OCI-LY1 (cell line): ENCODE measurements around the gene TCP10L.

Source experiments
- H2AFZ ChIP-seq: fragments of 200-600 bp; sonication (generic), shearing (Covaris generic); 2 replicates; pipeline ENCODE4 v1.6.0; 2014; ENCODE audit warnings: antibody characterized with exemption, mild to moderate bottlenecking, low read length
- H3F3A ChIP-seq: fragments of 200-600 bp; sonication (generic), shearing (Covaris generic); 2 replicates; pipeline ENCODE4 v1.6.0; 2014; ENCODE audit warnings: mild to moderate bottlenecking, antibody characterized with exemption, low read length, moderate library complexity; ENCODE audit not compliant: insufficient read depth
- H3K27ac ChIP-seq: fragments of 200-600 bp; sonication (generic); 2 replicates; pipeline ENCODE4 v1.5.1; 2014; ENCODE audit warnings: low read length, mixed run types, mild to moderate bottlenecking, low read depth; ENCODE audit not compliant: poor library complexity, severe bottlenecking
- H3K27me3 ChIP-seq: fragments of 200-600 bp; sonication (generic); 2 replicates; pipeline ENCODE4 v1.6.0; 2014; ENCODE audit warnings: antibody characterized with exemption, mild to moderate bottlenecking, low read length, moderate library complexity; ENCODE audit not compliant: insufficient read depth
- H3K36me3 ChIP-seq: fragments of 200-600 bp; sonication (generic); 2 replicates; pipeline ENCODE4 v1.6.1; 2014; ENCODE audit warnings: mild to moderate bottlenecking, antibody characterized with exemption, low read length, moderate library complexity, mixed read lengths; ENCODE audit not compliant: insufficient read depth
- H3K4me1 ChIP-seq: fragments of 200-600 bp; sonication (generic); 2 replicates; pipeline ENCODE4 v1.5.1; 2014; ENCODE audit warnings: mild to moderate bottlenecking, low read length, moderate library complexity; ENCODE audit not compliant: insufficient read depth, severe bottlenecking
- H3K4me2 ChIP-seq: fragments of 200-600 bp; sonication (generic), shearing (Covaris generic); 2 replicates; pipeline ENCODE4 v1.6.1; 2014; ENCODE audit warnings: low read length
- H3K4me3 ChIP-seq: fragments of 200-600 bp; sonication (generic); 2 replicates; pipeline ENCODE4 v1.5.1; 2014; ENCODE audit warnings: low read length, low read depth, mild to moderate bottlenecking, mixed read lengths; ENCODE audit not compliant: poor library complexity, severe bottlenecking
- H3K79me2 ChIP-seq: fragments of 200-600 bp; shearing (Covaris generic); 2 replicates; pipeline ENCODE4 v1.6.1; 2016; ENCODE audit warnings: mixed run types, low read length, mixed read lengths; ENCODE audit not compliant: insufficient read depth
- H3K9ac ChIP-seq: fragments of 200-600 bp; sonication (generic), shearing (Covaris generic); 2 replicates; pipeline ENCODE4 v1.6.1; 2014; ENCODE audit warnings: mild to moderate bottlenecking, low read length, mixed read lengths
- H3K9me2 ChIP-seq: fragments of 200-600 bp; sonication (generic), shearing (Covaris generic); 2 replicates; pipeline ENCODE4 v1.6.1; 2014; ENCODE audit warnings: low read depth, mild to moderate bottlenecking, low read length, mixed read lengths
- H3K9me3 ChIP-seq: fragments of 200-600 bp; shearing (Covaris generic); 2 replicates; pipeline ENCODE4 v1.6.1; 2014; ENCODE audit warnings: low read length, mixed read lengths
- H4K20me1 ChIP-seq: fragments of 200-600 bp; sonication (generic), shearing (Covaris generic); 2 replicates; pipeline ENCODE4 v1.6.0; 2016; ENCODE audit warnings: mild to moderate bottlenecking, low read length; ENCODE audit not compliant: insufficient read depth
- CTCF ChIP-seq: fragments of 200-600 bp; sonication (generic), shearing (Covaris generic); IDR thresholded peaks from 2 replicates; pipeline ENCODE4 v1.5.1; 2017; ENCODE audit warnings: mild to moderate bottlenecking, antibody characterized with exemption, low read length, moderate library complexity, mixed read lengths
- EZH2 ChIP-seq: fragments of 200-600 bp; sonication (generic), shearing (Covaris generic); IDR thresholded peaks from 2 replicates; pipeline ENCODE4 v1.8.0; 2017; ENCODE audit warnings: borderline replicate concordance, mixed run types, mild to moderate bottlenecking, antibody characterized with exemption, low read length, moderate library complexity, mixed read lengths

TCP10L gene

GRCh38 chr21:32604464-32604863 lies 19.1 kb upstream of the TCP10L start:
- Histone ChIP-seq H3K36me3 (peaks cover 89% of the 10 kb centered on the region), H3K9ac (no peak overlapping the region), H4K20me1 (no peaks in the 10 kb centered on the region), H3K27ac (no peak overlapping the region), H3K9me2 (no peaks in the 10 kb centered on the region), H2AFZ (no peak overlapping the region), H3K4me1 (peaks cover 6% of the 10 kb centered on the region), H3K4me3 (no peak overlapping the region), H3K9me3 (no peaks in the 10 kb centered on the region), H3K79me2 (no peaks in the 10 kb centered on the region), H3K27me3 (no peaks in the 10 kb centered on the region), H3F3A (no peaks in the 10 kb centered on the region), H3K4me2 (no peak overlapping the region)
- TF ChIP-seq EZH2 (no peak), CTCF (no peak)

- no peak overlapping the region for H3K9ac ChIP-seq
- TF ChIP-seq EZH2 = no peak
- no peak for TF ChIP-seq CTCF
- H2AFZ ChIP-seq = no peak overlapping the region
Observed at GRCh38 chr21:32603131-32603530, 17.8 kb upstream of the TCP10L start.

GRCh38 chr21:32602099-32602498 lies 16.8 kb upstream of the TCP10L start:
- Histone ChIP-seq H3K36me3 (peaks cover 73% of the 10 kb centered on the region), H3K4me3 (no peak overlapping the region), H3K9me2 (no peaks in the 10 kb centered on the region), H3K4me2 (no peak overlapping the region), H3K27me3 (no peaks in the 10 kb centered on the region), H3K79me2 (no peaks in the 10 kb centered on the region), H3K4me1 (peaks cover 8% of the 10 kb centered on the region), H3K9ac (no peak overlapping the region), H3K9me3 (no peaks in the 10 kb centered on the region), H3F3A (no peaks in the 10 kb centered on the region), H2AFZ (no peak overlapping the region), H4K20me1 (no peaks in the 10 kb centered on the region), H3K27ac (no peak overlapping the region)
- TF ChIP-seq EZH2 = no peak
- no peak for TF ChIP-seq CTCF

More at GRCh38 chr21:32603131-32603530, 17.8 kb upstream of the TCP10L start:
- Histone ChIP-seq H3K4me1 (peaks cover 8% of the 10 kb centered on the region), H3K27ac (no peak overlapping the region), H3K4me3 (no peak overlapping the region), H3K36me3 (peaks cover 82% of the 10 kb centered on the region), H3K9me2 (no peaks in the 10 kb centered on the region), H3K27me3 (no peaks in the 10 kb centered on the region), H3F3A (no peaks in the 10 kb centered on the region), H3K4me2 (no peak overlapping the region), H4K20me1 (no peaks in the 10 kb centered on the region), H3K79me2 (no peaks in the 10 kb centered on the region), H3K9me3 (no peaks in the 10 kb centered on the region)
